Upper lobe of left lung (tissue), 6 donors: ENCODE results near the gene PRKAG2. TPM values are rescaled to one million over a fixed set of nuclear protein-coding genes. Genes with fewer than 3 reads are reported as not detected.
A peak's percentile ranks its signal among the peaks of the same experiment; 100 is the strongest.

ENCODE experiments used
- ATAC-seq, 2 donors: fragments of 200-7000 bp; cut with Tn5 transposase; one replicate each; pipeline ENCODE4 v1.9.1; 2022; ENCODE audit warnings: mild to moderate bottlenecking in 2 of 2, moderate library complexity in 2 of 2; ENCODE audit not compliant: low FRiP score in 2 of 2
- DNase-seq, 2 donors: peaks; one replicate each; pipeline ENCODE4 v3.0.0-alpha.2; 2019 to 2020
- H3K27ac ChIP-seq, 4 donors: fragments of 200-600 bp; sonication (generic); one replicate each; pipeline ENCODE4 v1.5.1; 2016 to 2019
- H3K27me3 ChIP-seq, 4 donors: fragments of 200-600 bp; sonication (generic); one replicate each; pipeline ENCODE4 v1.5.1; 2017 to 2019
- H3K36me3 ChIP-seq, 4 donors: fragments of 200-600 bp; sonication (generic); one replicate each; pipeline ENCODE4 v1.5.1; 2016 to 2019
- H3K4me1 ChIP-seq, 4 donors: fragments of 200-600 bp; sonication (generic); one replicate each; pipeline ENCODE4 v1.5.1; 2018 to 2019
- H3K4me3 ChIP-seq, 4 donors: fragments of 200-600 bp; sonication (generic); one replicate each; pipeline ENCODE4 v1.5.1; 2017 to 2019; ENCODE audit warnings: mild to moderate bottlenecking in 2 of 4, moderate library complexity in 1 of 4
- H3K9me3 ChIP-seq, 4 donors: fragments of 200-600 bp; sonication (generic); one replicate each; pipeline ENCODE4 v1.5.1; 2018 to 2019
- CTCF ChIP-seq, 6 experiments: fragments of 450-650 bp in 4 of 6; fragments of 200-600 bp in 2 of 6; sonication (generic) in 2 of 6; IDR thresholded peaks; one replicate each; pipeline ENCODE4 v1.5.1; 2016 to 2019; ENCODE audit warnings: antibody characterized with exemption in 6 of 6
- EP300 ChIP-seq, 4 donors: sonication (generic); formaldehyde crosslinking; IDR thresholded peaks; one replicate each; pipeline ENCODE4 v1.5.1; 2017; ENCODE audit warnings: antibody characterized with exemption in 4 of 4, control low read depth in 2 of 4
- POLR2A ChIP-seq, 4 donors: fragments of 450-650 bp; IDR thresholded peaks; one replicate each; pipeline ENCODE4 v1.5.1; 2016 to 2017; ENCODE audit warnings: antibody characterized with exemption in 4 of 4, mild to moderate bottlenecking in 2 of 4
- POLR2AphosphoS5 ChIP-seq, 2 donors: sonication (generic); formaldehyde crosslinking; IDR thresholded peaks; one replicate each; pipeline ENCODE4 v1.5.1; 2017; ENCODE audit warnings: antibody characterized with exemption in 2 of 2
- WGBS, 2 donors: methylation state at CpG; one replicate each; pipeline ENCODE4 v1.1.5; 2017 to 2018; 5-methylcytosine and 5-hydroxymethylcytosine counted together
- total RNA-seq, 6 donors: library from RNA; depleted of rRNA in 4 of 6; stranded (reverse); fragments of >200 nt in 4 of 6; gene quantifications; one replicate each; pipeline versions ENCODE4 v1.1.0 to v1.2.1, GENCODE V29; 2016 to 2021
- donor health status: DM: no; HTN: no; CAD: no; lungs with moderate emphysema.
- donor health status: DM: no; HTN: yes; CAD: no; lungs with severe emphysema.

Gene PRKAG2
- total RNA-seq, 6 donors from 2014 or later: 20.6 to 68.1 (median 29.6) TPM

GRCh38 chr7:151796091-151796870, 80.6 kb downstream of the PRKAG2 start:
- Histone ChIP-seq H3K4me1 (peaks cover 32 to 56% (median 51%) of the 10 kb centered on the region in 4 donors), H3K9me3 (no peaks in the 10 kb centered on the region), H3K4me3 (no peak overlapping the region), H3K27ac (peak overlapping the region; percentile 74 to 85 (median 80)), H3K36me3 (no peaks in the 10 kb centered on the region), H3K27me3 (no peaks in the 10 kb centered on the region)
- ATAC-seq (peak in 1 of 2 donors; percentile 78), DNase-seq (peak in 1 of 2 donors; percentile 71)
- 63 to 73% methylated on average over 18 to 27 of the region's 27 CpGs for WGBS, 2 donors
- TF ChIP-seq EP300 (IDR thresholded peaks at IDR 0.05) (peak in 2 of 4 donors; percentile 21 to 74), POLR2A (IDR thresholded peaks at IDR 0.05) (no peak), POLR2AphosphoS5 (IDR thresholded peaks at IDR 0.05) (peak in 1 of 2 donors; percentile 85)

- peak overlapping the region; percentile 74 to 93 (median 80) for H3K27ac ChIP-seq
- 80 to 90% methylated on average over 8 to 20 of the region's 20 CpGs for WGBS, 2 donors
- no peaks in the 10 kb centered on the region for H3K36me3 ChIP-seq
- no peak for ATAC-seq
- no peak overlapping the region for H3K4me3 ChIP-seq
- H3K4me1 ChIP-seq: peaks cover 32 to 60% (median 52%) of the 10 kb centered on the region in 4 donors
- no peaks in the 10 kb centered on the region for H3K9me3 ChIP-seq
- no peaks in the 10 kb centered on the region for H3K27me3 ChIP-seq
- TF ChIP-seq CTCF (IDR thresholded peaks at IDR 0.05) (no peak), POLR2AphosphoS5 (IDR thresholded peaks at IDR 0.05) (peak in 1 of 2 donors; percentile 31)
- no peak for DNase-seq
Measured at GRCh38 chr7:151795168-151795811, 81.6 kb downstream of the PRKAG2 start.

- Histone ChIP-seq H3K4me3 (no peak overlapping the region), H3K9me3 (no peaks in the 10 kb centered on the region), H3K27me3 (no peaks in the 10 kb centered on the region), H3K4me1 (peaks cover 32 to 60% (median 52%) of the 10 kb centered on the region in 4 donors), H3K27ac (peak overlapping the region; percentile 78 to 93 (median 81)), H3K36me3 (no peaks in the 10 kb centered on the region)
- DNase-seq: peak in 1 of 2 donors; percentile 81
- 94 to 98% methylated on average over 9 to 16 of the region's 16 CpGs for WGBS, 2 donors
- no peak for ATAC-seq
- no peak for TF ChIP-seq EP300 (IDR thresholded peaks at IDR 0.05)
- no peak for TF ChIP-seq POLR2A (IDR thresholded peaks at IDR 0.05)
- TF ChIP-seq CTCF (IDR thresholded peaks at IDR 0.05): no peak
- TF ChIP-seq POLR2AphosphoS5 (IDR thresholded peaks at IDR 0.05): no peak
Measured at GRCh38 chr7:151794508-151795167, 82.3 kb downstream of the PRKAG2 start.

DNA sequence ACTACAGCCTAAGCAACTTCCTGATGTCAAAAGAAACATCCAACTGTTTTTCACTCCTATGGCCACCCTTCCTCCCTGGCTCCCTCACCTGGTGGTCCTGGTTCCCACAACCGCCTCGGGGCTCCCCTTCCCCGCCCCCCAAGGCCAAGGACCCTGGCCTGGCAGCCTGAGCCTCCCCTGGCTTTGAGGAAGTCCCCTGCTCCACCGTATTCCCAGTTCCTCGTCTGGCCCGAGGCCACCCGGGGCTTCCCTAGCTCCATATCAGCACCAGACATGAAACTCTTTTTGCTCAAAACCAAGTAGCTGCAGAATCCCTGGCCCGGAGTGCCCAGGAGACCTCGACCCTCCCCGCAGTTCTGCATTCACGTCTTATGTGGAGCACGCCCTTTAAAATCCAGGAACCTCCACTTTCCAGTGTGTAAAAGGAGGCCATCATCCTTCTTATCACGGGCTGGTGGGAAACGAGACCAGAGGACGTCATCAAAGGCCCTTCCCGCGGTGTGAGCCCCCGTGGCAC, 82.9 kb downstream of the PRKAG2 start:
- 82 to 87% methylated on average over 18 of the region's 18 CpGs for WGBS, 2 donors
- TF ChIP-seq CTCF (IDR thresholded peaks at IDR 0.05) (no peak), EP300 (IDR thresholded peaks at IDR 0.05) (no peak), POLR2AphosphoS5 (IDR thresholded peaks at IDR 0.05) (no peak), POLR2A (IDR thresholded peaks at IDR 0.05) (no peak)
- no peak for ATAC-seq
- peaks cover 32 to 60% (median 52%) of the 10 kb centered on the region in 4 donors for H3K4me1 ChIP-seq
- peak overlapping the region; percentile 78 to 93 (median 81) for H3K27ac ChIP-seq
- no peaks in the 10 kb centered on the region for H3K36me3 ChIP-seq
- no peak overlapping the region for H3K4me3 ChIP-seq
- no peaks in the 10 kb centered on the region for H3K9me3 ChIP-seq
- DNase-seq: no peak
- H3K27me3 ChIP-seq: no peaks in the 10 kb centered on the region

DNA sequence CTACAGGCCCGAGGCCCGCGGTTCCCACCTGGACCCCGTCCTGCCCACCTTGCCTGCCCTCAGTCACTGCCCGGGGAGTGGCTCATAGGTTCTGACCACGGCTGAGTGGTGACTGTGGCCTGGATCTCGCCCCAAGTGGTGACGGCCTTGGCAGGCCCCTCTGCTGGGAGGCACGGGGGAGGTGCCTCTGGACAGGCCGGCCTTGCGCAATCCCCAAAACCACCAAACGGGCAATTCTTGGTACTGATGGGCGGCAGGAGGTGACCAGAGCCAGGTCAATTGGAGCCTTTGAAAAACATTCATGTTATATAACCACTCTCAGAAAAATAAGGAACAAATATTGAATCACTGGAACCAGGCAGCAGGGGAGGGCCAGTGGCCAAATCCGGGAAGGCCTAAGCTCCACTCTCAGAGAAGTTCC, 83.4 kb downstream of the PRKAG2 start:
- Histone ChIP-seq H3K9me3 (no peaks in the 10 kb centered on the region), H3K27ac (peak overlapping the region; percentile 78 to 93 (median 81)), H3K36me3 (no peaks in the 10 kb centered on the region), H3K4me1 (peaks cover 32 to 60% (median 52%) of the 10 kb centered on the region in 4 donors), H3K27me3 (no peaks in the 10 kb centered on the region), H3K4me3 (no peak overlapping the region)
- ATAC-seq: peak; percentile 54 to 80
- WGBS, 2 donors: 49 to 63% methylated on average over 4 to 8 of the region's 14 CpGs
- TF ChIP-seq POLR2AphosphoS5 (IDR thresholded peaks at IDR 0.05) (peak; percentile 16 to 49), EP300 (IDR thresholded peaks at IDR 0.05) (peak in 2 of 4 donors; percentile 40 to 78), POLR2A (IDR thresholded peaks at IDR 0.05) (peak in 1 of 4 donors; percentile 56), CTCF (IDR thresholded peaks at IDR 0.05) (no peak)
- peak; percentile 88 for DNase-seq
